Renal cortex interstitium (tissue), 11 donors: ENCODE measurements around the gene MRE11. TPM values are rescaled to one million over a fixed set of nuclear protein-coding genes. Genes with fewer than 3 reads are reported as not detected.
"Not testable (repeated sequence)": the region's sequence is repeated elsewhere in the genome, so short reads cannot be mapped to it uniquely, and the experiment has no call there.

Experiments used
- DNase-seq, 11 donors: peaks; one replicate each; pipeline ENCODE4 v3.0.0-alpha.2; 2013; ENCODE audit warnings: low read depth in 9 of 11, low spot score in 4 of 11; ENCODE audit errors: extremely low read depth in 1 of 11
- polyA plus RNA-seq, 3 donors: library from polyadenylated mRNA; unstranded; fragments of 120-200 nt; gene quantifications; one replicate each; pipeline ENCODE4 v1.2.1, GENCODE V29; 2013; ENCODE audit not compliant: insufficient read length in 3 of 3

Gene MRE11
- polyA plus RNA-seq, 3 donors = 26.8 to 32.6 (median 28.3) TPM

DNA sequence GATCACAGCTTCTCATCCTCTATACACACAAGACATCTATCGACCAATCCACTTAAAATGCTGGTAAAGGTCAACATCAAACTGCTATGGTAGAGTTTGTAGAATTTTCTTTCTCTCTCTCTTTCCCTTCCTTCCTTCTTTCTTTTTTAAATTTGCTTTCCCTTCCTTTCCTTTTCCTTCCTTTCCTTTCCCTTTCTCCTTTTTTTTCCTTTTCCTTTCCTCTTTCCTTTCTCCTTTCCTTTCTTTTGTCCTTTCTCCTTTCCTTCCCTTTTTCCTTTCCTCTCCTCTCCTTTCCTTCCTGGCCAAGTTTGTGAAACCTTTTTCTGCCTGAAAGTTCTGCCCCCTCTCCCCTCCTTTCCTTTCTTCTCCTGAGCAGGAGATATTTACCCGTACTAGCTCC lies 21.8 kb upstream of the MRE11 start:
- no peak for DNase-seq

- no peak for DNase-seq
Measured at GRCh38 chr11:94513091-94513490, 19.4 kb upstream of the MRE11 start.

GRCh38 chr11:94511932-94512781 lies 18.5 kb upstream of the MRE11 start, which contains the start of gene C11orf97:
Gene C11orf97, plus strand, starts transcription at chr11:94512461. Its CDS starts 68 bp downstream, at chr11:94512529.
- peak in 3 of 11 donors; percentile 45 to 55 (median 55) for DNase-seq

DNA sequence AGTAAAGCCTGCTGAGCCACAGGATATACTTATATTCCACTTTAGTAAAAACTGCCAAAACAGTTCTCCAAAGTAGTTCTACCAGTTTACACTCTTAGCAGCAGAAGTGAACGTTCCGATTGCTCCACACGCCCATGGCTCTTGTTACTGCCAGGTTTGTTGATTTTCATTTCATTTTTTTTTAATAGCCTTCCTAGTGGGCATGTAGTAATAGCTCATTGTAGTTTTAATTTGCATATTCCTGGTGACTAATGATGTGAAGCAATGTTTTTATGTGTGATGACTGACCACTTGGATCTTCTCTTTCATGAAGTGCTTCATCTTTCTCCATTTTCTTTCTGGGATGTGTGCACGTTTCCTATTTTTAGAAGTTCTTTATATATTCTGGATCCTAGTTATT lies 13.8 kb upstream of the MRE11 start:
- no peak for DNase-seq

DNA sequence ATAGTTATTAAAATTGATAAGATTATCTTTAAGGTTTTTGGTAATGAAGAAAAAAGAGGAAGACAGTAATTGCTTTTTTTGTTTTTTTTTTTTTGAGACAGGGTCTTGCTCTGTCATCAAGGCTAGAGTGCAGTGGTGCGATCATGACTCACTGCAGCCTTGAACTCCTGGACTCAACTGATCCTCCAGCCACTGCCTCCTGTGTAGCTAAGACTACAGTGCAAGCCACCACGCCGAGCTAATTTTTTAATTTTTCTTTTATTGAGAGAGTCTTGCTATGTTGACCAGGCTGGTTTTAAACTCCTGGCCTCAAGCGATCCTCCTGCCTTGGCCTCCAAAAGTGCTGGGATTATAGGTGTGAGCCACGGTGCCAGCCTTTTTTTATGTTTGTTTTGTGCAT lies 12.9 kb upstream of the MRE11 start:
- DNase-seq = not testable (repeated sequence)

DNA sequence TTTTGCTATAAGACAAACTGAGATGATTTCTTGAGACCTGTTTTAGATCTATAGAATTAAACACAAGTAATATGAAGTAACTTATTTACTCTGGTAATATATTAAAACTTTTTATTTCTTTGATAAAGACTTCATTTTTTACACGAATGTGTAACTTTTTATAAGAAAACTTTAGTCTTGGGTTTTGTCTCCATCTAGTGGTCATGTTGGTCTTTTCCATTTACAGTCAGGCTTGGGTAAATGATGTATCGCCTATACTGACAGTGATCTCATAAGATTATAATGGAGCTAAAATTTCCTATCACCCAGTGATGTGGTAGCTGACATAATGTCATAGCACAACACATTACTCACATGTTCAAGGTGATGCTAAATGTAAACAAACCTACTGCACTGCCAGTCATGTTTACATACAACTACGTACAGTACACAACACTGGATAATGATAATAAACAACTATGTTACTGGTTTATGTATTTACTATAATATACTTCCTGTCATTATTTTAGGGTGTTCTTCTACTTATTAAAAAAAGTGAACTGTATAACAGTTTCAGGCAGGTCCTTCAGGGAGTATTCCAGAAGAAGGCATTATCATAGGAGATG lies 11.1 kb upstream of the MRE11 start:
- no peak for DNase-seq

DNA sequence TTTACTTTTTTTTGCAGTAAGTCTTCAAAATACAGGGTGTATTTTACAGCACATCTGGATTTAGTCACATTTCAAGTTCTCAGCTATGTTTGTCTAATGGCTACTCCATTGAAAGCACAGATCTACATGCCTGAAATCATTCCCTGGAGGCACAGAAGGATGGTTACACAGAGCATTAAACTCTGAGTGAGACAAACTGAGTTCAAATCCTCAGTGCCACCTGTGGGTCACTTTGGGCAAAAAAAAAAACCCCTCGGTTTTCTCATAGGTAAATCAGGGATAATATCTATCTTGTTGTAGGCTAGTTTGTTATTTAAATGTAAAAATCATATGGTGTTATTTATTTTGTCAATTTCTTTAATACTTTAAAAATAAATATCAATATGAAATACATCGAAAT lies 7.9 kb upstream of the MRE11 start:
- no peak for DNase-seq

DNA sequence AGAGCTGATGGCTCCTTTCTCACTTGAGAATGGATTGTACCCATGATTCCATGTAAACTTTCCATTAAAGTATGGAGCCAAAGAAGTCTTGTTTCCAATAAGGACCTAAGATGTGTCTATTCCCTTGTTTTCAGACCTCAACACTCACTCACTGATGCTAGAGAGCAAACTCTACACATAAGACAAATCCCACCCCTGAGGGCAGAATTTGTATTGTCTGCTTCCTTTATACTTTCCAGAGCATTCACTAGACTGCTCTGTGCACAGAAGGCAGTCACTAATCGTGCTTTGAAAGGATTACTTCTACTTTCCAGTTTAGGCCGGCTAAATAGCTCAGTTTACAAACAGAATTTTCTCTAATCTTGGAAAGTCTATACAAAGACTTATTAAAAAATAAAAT lies 6.5 kb upstream of the MRE11 start:
- DNase-seq = no peak

GRCh38 chr11:94494126-94494680 lies 559 bp upstream of the MRE11 start:
- no peak for DNase-seq

- DNase-seq = no peak
Measured at GRCh38 chr11:94486068-94486467, 7.6 kb downstream of the MRE11 start.

- no peak for DNase-seq
Measured at GRCh38 chr11:94481342-94481741, 12.3 kb downstream of the MRE11 start.

DNA sequence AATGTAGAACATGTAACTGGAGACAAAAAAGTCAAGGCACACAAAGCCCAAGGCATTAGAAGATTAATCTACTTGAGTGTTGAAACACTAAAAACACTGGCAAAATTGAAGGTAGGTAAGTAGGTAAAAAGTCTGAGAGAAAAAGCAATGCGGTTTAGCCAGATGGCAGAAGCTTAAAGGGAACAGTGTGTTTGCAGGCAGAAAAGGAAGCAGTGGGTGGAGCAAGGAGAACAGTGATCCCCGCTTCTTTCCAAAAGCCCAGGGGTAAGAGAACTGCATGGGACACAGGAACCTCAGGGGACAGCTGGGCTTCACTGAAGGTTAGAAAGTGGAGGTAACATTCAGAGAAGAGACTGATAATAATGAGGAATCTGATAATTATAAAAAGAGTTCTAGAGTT lies 16.0 kb downstream of the MRE11 start:
- DNase-seq = no peak

DNA sequence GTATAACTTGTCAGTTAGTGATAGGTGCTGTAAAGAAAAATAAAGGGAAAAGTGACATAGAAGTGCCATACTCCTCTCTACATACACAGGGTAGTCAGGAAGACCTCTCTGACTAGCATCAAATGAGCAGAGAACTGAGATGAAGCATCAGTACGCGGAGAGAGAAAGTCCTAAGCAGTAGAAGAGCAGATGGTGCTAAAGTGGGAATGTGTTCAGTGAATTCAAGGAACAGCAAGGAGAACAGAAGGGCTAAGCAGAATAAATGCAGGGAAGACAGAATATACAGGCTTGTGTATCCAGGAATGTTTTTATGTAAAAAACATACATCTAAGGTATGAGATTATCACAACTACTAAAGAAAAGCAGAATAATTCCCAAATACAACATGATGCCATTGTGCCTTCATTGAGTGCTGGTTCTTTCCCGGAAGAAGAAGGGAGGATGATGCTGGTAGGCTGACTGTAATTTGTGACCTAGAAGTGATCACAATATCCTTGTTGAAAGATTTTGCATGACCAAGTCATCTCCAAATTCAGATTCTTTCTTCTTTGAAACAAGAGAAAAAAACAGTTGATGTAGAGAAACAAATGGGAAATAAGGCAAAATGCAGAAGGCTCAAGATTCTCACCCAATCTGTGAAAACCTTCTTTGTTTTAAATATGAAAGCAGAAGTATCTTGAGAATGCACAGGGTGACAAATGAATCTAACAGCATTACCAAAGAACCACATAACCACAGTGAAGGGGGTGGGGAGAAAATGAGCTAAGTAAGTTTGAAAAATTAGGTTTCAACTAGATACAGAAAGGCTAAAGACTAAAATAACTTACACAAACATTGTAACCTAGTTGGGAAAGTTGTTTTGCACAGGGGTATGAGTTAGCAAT lies 20.5 kb downstream of the MRE11 start:
- DNase-seq = no peak

DNA sequence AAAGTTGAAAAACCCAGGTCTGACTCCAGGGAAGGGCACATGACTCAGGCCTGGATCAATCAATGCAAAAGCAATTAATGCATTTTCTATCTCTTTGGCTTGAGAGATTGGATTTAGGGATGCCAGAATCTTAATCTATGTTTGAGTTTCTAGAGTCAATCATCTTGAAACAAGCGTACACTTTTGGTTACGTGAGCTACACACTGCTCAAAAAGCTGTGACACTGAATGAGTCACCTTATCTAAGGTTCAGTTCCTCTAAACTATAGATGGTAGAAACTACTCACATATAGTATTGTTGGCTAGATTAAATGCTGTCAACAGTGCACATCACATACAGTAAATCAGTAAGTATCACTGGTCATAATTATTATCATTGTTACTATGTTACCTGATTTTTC lies 24.2 kb downstream of the MRE11 start:
- no peak for DNase-seq

- no peak for DNase-seq
Measured at GRCh38 chr11:94459576-94459975, 34.1 kb downstream of the MRE11 start.

- DNase-seq = no peak
Measured at GRCh38 chr11:94457118-94458029, 36.3 kb downstream of the MRE11 start.

GRCh38 chr11:94455861-94456260 lies 37.8 kb downstream of the MRE11 start:
- peak in 4 of 11 donors; percentile 2 to 11 (median 7) for DNase-seq

- DNase-seq = no peak
Measured at GRCh38 chr11:94454301-94454700, 39.3 kb downstream of the MRE11 start.
